GM12878 (cell line): Measurements from ENCODE around the gene RPL3. TPM values are rescaled to one million over a fixed set of nuclear protein-coding genes. Genes with fewer than 3 reads are reported as not detected.

Experiments
- ATAC-seq: fragments of 200-7000 bp; cut with Tn5 transposase; 3 replicates; pipeline ENCODE4 v1.9.1; 2020; ENCODE audit warnings: mild to moderate bottlenecking, moderate library complexity
- BruUV-seq: library from RNA; stranded (reverse); fragments of 400-500 nt; replicated peaks from 2 replicates; lab custom pipeline; 2021; lab: Mats Ljungman, UMichigan
- CTCF ChIA-PET: fragments of 300-600 bp; sonication (Branson Sonifier 250); formaldehyde crosslinking; extraction: SDS; loops from one replicate; lab custom pipeline; 2021; ENCODE audit warnings: inconsistent platforms; lab: Yijun Ruan, JAX
- POLR2A ChIA-PET: fragments of 350-600 bp; formaldehyde crosslinking; extraction: SDS; loops from one replicate; lab custom pipeline; 2021; ENCODE audit warnings: inconsistent platforms; lab: Charles Lee
- RAD21 ChIA-PET: fragments of 300-600 bp; sonication (Branson Sonifier 250); formaldehyde crosslinking; loops from one replicate; lab custom pipeline; 2023; ENCODE audit warnings: antibody characterized with exemption; ENCODE audit not compliant: unreplicated experiment; lab: Charles Lee
- SMC1A ChIA-PET: fragments of 300-600 bp; sonication (Branson Sonifier 250); formaldehyde crosslinking; loops from one replicate; lab custom pipeline; 2023; ENCODE audit not compliant: unreplicated experiment, uncharacterized antibody; lab: Charles Lee
- DNase-seq: peaks from one replicate; pipeline ENCODE4 v3.0.0-alpha.2; 2011; ENCODE audit warnings: low read depth, low spot score
- FAIRE-seq: peaks from 3 replicates; lab custom pipeline; 2011; peaks lifted over from hg19 to GRCh38; lab: Jason Lieb, UNC
- H2AFZ ChIP-seq: 2 replicates; pipeline ENCODE4 v1.6.0; 2011; ENCODE audit warnings: low read depth, low read length, control low read depth; ENCODE audit not compliant: control insufficient read depth
- H3K27ac ChIP-seq: 2 replicates; pipeline ENCODE4 v1.5.1; 2011; ENCODE audit warnings: control low read depth; ENCODE audit not compliant: control insufficient read depth, insufficient read depth
- H3K27me3 ChIP-seq, 2 experiments: replicated peaks in 1 of 2; 2 replicates each; pipeline versions ENCODE4 v1.6.0 to v1.6.1; 2011; ENCODE audit warnings: low read length in 1 of 2; ENCODE audit not compliant: control insufficient read depth in 2 of 2, insufficient read depth in 2 of 2
- H3K36me3 ChIP-seq, 2 experiments: 2 replicates each; pipeline ENCODE4 v1.5.1; 2011; ENCODE audit warnings: low read length in 1 of 2; ENCODE audit not compliant: control insufficient read depth in 2 of 2, insufficient read depth in 2 of 2
- H3K4me1 ChIP-seq: 2 replicates; pipeline ENCODE4 v1.6.1; 2011; ENCODE audit warnings: mild to moderate bottlenecking, low read length, moderate library complexity, mixed read lengths; ENCODE audit not compliant: control insufficient read depth, insufficient read depth
- H3K4me2 ChIP-seq: 2 replicates; pipeline ENCODE4 v1.6.0; 2011; ENCODE audit warnings: control low read depth; ENCODE audit not compliant: control insufficient read depth, insufficient read depth
- H3K4me3 ChIP-seq: fragments of 200-600 bp; sonication (generic); 2 replicates; pipeline ENCODE4 v1.5.1; 2016
- H3K79me2 ChIP-seq: 2 replicates; pipeline ENCODE4 v1.6.0; 2011; ENCODE audit warnings: low read length; ENCODE audit not compliant: control insufficient read depth, insufficient read depth
- H3K9ac ChIP-seq: 2 replicates; pipeline ENCODE4 v1.8.0; 2011; ENCODE audit warnings: low read length, control low read depth, mixed read lengths; ENCODE audit not compliant: control insufficient read depth, insufficient read depth
- H3K9me3 ChIP-seq: replicated peaks from 3 replicates; pipeline ENCODE4 v1.5.1; 2011; ENCODE audit warnings: mild to moderate bottlenecking, low read length; ENCODE audit not compliant: control insufficient read depth, insufficient read depth
- H4K20me1 ChIP-seq: 2 replicates; pipeline ENCODE4 v1.6.0; 2011; ENCODE audit not compliant: control insufficient read depth, insufficient read depth
- CHD1 ChIP-seq: IDR thresholded peaks from 2 replicates; pipeline ENCODE4 v1.6.1; 2012; ENCODE audit warnings: low read depth, low read length, improper control_type of control experiment
- CHD4 ChIP-seq: fragments of 200-600 bp; sonication (generic); IDR thresholded peaks from 2 replicates; pipeline ENCODE4 v1.6.1; 2016; ENCODE audit warnings: mild to moderate bottlenecking
- HCFC1 ChIP-seq: fragments of 150-350 bp; IDR thresholded peaks from 2 replicates; pipeline ENCODE4 v1.6.1; 2014; ENCODE audit warnings: low read length
- KAT2A ChIP-seq: conservative IDR thresholded peaks from 2 replicates; pipeline ENCODE4 v1.6.1; 2011; ENCODE audit warnings: low read depth, low read length; ENCODE audit not compliant: control insufficient read depth
- NFYB ChIP-seq: IDR thresholded peaks from 2 replicates; pipeline ENCODE4 v1.6.1; 2011; ENCODE audit warnings: low read depth, mild to moderate bottlenecking, low read length, improper control_type of control experiment, moderate library complexity; ENCODE audit not compliant: insufficient read depth
- POLR2AphosphoS5 ChIP-seq: IDR thresholded peaks from 2 replicates; pipeline ENCODE4 v1.6.1; 2011; ENCODE audit warnings: mild to moderate bottlenecking, low read length, inconsistent platforms
- RFX5 ChIP-seq: IDR thresholded peaks from 2 replicates; pipeline ENCODE4 v1.6.1; 2011; ENCODE audit warnings: low read depth, low read length, improper control_type of control experiment
- SP1 ChIP-seq: IDR thresholded peaks from one replicate; pipeline ENCODE4 v1.6.1; 2011; ENCODE audit warnings: low read depth, low read length
- SREBF1 ChIP-seq: IDR thresholded peaks from 2 replicates; pipeline ENCODE4 v1.6.1; 2012; ENCODE audit warnings: mild to moderate bottlenecking, low read length
- WGBS: methylation state at CpG from one replicate; pipeline ENCODE4 v1.1.6; 2016; ENCODE audit warnings: low lambda C conversion rate; ENCODE audit not compliant: insufficient replicate concordance, insufficient coverage; ENCODE audit errors: missing lambda C conversion rate; 5-methylcytosine and 5-hydroxymethylcytosine counted together
- in situ Hi-C: fragments of 300-500 bp; cut with MboI; formaldehyde crosslinking; loops from 9 replicates; pipeline ENCODE4 v1.14.3; 2018; ENCODE audit warnings: mixed read lengths
- intact Hi-C: fragments of 100-400 bp; cut with micrococcal nuclease; formaldehyde crosslinking; loops from one replicate; pipeline ENCODE4 v1.14.2; 2022; ENCODE audit not compliant: unreplicated experiment
- polyA plus RNA-seq, 11 experiments: library from polyadenylated mRNA; depleted of rRNA in 4 of 11; unstranded in 6 of 11; stranded (reverse) in 5 of 11; fragments of >200 nt; fragmentation: Nextera tagmentation in 4 of 11; fragmentation: Illumina TruSeq in 1 of 11; extraction: Ambion mirVana in 4 of 11; extraction: Trizol in 1 of 11; gene quantifications; 1 replicate in 1 of 11; 2 replicates in 10 of 11; pipeline versions ENCODE4 v1.2.1 to v1.2.3, GENCODE V29; 2011 to 2016; ENCODE audit warnings: inconsistent platforms in 2 of 11, missing spikeins in 2 of 11, low read depth in 1 of 11
- total RNA-seq, 4 experiments: library from RNA; depleted of rRNA in 3 of 4; stranded (reverse); fragments of >200 nt in 3 of 4; fragmentation: Illumina TruSeq in 1 of 4; extraction: Trizol in 1 of 4; gene quantifications; 2 replicates each; pipeline versions ENCODE4 v1.2.1 to v1.2.3, GENCODE V29; 2013 to 2021
- TF ChIP-seq, protein P1 (sequence below): fragments of 450-650 bp; IDR thresholded peaks from 2 replicates; pipeline ENCODE4 v1.6.1; 2016; ENCODE audit warnings: mild to moderate bottlenecking
- TF ChIP-seq, protein P2 (sequence below): fragments of 450-650 bp; IDR thresholded peaks from 2 replicates; pipeline ENCODE4 v1.6.1; 2018; ENCODE audit warnings: mild to moderate bottlenecking, low read depth, moderate library complexity; ENCODE audit not compliant: partially characterized antibody
- TF ChIP-seq, protein P3 (sequence below): fragments of 450-650 bp; IDR thresholded peaks from 2 replicates; pipeline ENCODE4 v1.6.1; 2017; ENCODE audit warnings: mild to moderate bottlenecking, moderate library complexity
- TF ChIP-seq, protein P4 (sequence below): fragments of 450-650 bp; IDR thresholded peaks from 2 replicates; pipeline ENCODE4 v1.6.1; 2018; ENCODE audit warnings: borderline replicate concordance, mild to moderate bottlenecking; ENCODE audit not compliant: partially characterized antibody

RPL3 gene
- total and polyA plus RNA-seq, 10 of the 15 experiments (the other 5 are each of a cell fraction or from before 2014, with no cell fraction given) = 1,534 to 6,791 (median 3,992) TPM

DNA sequence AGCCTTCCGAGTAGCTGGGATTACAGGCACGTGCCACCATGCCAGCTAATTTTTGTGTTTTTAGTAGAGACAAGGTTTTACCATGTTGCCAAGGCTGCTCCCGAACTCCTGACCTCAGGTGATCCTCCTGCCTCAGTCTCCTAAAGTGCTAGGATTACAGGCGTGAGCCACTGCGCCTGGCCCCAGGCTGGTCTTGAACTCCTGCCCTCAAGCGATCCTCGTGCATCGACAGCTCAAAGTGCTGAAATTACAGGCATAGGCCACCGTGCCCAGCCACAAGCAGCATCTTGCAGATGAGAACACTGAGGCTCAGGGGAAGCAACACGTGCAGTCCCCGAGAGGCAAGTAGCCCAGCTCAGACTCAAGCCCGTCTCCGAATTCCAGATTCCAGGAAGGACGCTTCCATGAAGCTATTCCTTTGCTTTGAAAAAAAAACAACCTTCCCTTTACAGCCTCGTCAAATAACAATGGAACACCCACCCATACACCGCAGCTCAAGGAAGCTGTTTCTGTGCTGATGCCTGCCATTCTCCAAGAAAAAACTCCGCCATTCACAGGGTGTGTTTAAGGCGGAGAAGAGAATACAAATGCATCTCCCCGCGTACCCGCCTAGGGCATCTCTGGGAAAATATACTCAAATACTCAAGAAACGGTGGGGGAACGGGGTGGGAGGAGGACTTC is 40.1 kb downstream of the RPL3 start:
- Histone ChIP-seq H4K20me1 (no peaks in the 10 kb centered on the region), H2AFZ (no peak overlapping the region), H3K79me2 (no peaks in the 10 kb centered on the region), H3K4me3 (no peak overlapping the region), H3K9ac (no peak overlapping the region), H3K27ac (no peak overlapping the region), H3K4me2 (no peak overlapping the region), H3K9me3 (no peaks in the 10 kb centered on the region; the same call in 2 of the 3 replicates), H3K27me3 (no peaks in the 10 kb centered on the region; a peak in 1 of 4 replicates), H3K4me1 (peaks cover 4% of the 10 kb centered on the region; the same call in 1 of the 2 replicates), H3K36me3 (no peaks in the 10 kb centered on the region)
- ChIA-PET POLR2A (no interaction called here), SMC1A (no interaction called here), RAD21 (no interaction called here), CTCF (interaction anchor here (0.8 kb wide), 1 partner anchor 37 kb away, joined by 3 read pairs; no protein-coding TSS in a partner anchor)
- no TSS peak for BruUV-seq
- FAIRE-seq (no peak), ATAC-seq (no peak), DNase-seq (no peak)
- in situ Hi-C loops (no loop called here), intact Hi-C loops (no loop called here)
- 41% methylated on average over 23 of the region's 23 CpGs for WGBS
- TF ChIP-seq SP1 (no peak), SREBF1 (no peak), HCFC1 (no peak), NFYB (no peak), CHD4 (no peak), RFX5 (no peak), POLR2AphosphoS5 (no peak), KAT2A (no peak), CHD1 (no peak)
- TF ChIP-seq, protein P1, sequence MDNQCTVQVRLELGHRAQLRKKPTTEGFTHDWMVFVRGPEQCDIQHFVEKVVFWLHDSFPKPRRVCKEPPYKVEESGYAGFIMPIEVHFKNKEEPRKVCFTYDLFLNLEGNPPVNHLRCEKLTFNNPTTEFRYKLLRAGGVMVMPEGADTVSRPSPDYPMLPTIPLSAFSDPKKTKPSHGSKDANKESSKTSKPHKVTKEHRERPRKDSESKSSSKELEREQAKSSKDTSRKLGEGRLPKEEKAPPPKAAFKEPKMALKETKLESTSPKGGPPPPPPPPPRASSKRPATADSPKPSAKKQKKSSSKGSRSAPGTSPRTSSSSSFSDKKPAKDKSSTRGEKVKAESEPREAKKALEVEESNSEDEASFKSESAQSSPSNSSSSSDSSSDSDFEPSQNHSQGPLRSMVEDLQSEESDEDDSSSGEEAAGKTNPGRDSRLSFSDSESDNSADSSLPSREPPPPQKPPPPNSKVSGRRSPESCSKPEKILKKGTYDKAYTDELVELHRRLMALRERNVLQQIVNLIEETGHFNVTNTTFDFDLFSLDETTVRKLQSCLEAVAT = no peak
- TF ChIP-seq, protein P2, sequence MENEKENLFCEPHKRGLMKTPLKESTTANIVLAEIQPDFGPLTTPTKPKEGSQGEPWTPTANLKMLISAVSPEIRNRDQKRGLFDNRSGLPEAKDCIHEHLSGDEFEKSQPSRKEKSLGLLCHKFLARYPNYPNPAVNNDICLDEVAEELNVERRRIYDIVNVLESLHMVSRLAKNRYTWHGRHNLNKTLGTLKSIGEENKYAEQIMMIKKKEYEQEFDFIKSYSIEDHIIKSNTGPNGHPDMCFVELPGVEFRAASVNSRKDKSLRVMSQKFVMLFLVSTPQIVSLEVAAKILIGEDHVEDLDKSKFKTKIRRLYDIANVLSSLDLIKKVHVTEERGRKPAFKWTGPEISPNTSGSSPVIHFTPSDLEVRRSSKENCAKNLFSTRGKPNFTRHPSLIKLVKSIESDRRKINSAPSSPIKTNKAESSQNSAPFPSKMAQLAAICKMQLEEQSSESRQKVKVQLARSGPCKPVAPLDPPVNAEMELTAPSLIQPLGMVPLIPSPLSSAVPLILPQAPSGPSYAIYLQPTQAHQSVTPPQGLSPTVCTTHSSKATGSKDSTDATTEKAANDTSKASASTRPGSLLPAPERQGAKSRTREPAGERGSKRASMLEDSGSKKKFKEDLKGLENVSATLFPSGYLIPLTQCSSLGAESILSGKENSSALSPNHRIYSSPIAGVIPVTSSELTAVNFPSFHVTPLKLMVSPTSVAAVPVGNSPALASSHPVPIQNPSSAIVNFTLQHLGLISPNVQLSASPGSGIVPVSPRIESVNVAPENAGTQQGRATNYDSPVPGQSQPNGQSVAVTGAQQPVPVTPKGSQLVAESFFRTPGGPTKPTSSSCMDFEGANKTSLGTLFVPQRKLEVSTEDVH = no peak
- TF ChIP-seq, protein P3, sequence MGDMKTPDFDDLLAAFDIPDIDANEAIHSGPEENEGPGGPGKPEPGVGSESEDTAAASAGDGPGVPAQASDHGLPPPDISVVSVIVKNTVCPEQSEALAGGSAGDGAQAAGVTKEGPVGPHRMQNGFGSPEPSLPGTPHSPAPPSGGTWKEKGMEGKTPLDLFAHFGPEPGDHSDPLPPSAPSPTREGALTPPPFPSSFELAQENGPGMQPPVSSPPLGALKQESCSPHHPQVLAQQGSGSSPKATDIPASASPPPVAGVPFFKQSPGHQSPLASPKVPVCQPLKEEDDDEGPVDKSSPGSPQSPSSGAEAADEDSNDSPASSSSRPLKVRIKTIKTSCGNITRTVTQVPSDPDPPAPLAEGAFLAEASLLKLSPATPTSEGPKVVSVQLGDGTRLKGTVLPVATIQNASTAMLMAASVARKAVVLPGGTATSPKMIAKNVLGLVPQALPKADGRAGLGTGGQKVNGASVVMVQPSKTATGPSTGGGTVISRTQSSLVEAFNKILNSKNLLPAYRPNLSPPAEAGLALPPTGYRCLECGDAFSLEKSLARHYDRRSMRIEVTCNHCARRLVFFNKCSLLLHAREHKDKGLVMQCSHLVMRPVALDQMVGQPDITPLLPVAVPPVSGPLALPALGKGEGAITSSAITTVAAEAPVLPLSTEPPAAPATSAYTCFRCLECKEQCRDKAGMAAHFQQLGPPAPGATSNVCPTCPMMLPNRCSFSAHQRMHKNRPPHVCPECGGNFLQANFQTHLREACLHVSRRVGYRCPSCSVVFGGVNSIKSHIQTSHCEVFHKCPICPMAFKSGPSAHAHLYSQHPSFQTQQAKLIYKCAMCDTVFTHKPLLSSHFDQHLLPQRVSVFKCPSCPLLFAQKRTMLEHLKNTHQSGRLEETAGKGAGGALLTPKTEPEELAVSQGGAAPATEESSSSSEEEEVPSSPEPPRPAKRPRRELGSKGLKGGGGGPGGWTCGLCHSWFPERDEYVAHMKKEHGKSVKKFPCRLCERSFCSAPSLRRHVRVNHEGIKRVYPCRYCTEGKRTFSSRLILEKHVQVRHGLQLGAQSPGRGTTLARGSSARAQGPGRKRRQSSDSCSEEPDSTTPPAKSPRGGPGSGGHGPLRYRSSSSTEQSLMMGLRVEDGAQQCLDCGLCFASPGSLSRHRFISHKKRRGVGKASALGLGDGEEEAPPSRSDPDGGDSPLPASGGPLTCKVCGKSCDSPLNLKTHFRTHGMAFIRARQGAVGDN = no peak
- TF ChIP-seq, protein P4, sequence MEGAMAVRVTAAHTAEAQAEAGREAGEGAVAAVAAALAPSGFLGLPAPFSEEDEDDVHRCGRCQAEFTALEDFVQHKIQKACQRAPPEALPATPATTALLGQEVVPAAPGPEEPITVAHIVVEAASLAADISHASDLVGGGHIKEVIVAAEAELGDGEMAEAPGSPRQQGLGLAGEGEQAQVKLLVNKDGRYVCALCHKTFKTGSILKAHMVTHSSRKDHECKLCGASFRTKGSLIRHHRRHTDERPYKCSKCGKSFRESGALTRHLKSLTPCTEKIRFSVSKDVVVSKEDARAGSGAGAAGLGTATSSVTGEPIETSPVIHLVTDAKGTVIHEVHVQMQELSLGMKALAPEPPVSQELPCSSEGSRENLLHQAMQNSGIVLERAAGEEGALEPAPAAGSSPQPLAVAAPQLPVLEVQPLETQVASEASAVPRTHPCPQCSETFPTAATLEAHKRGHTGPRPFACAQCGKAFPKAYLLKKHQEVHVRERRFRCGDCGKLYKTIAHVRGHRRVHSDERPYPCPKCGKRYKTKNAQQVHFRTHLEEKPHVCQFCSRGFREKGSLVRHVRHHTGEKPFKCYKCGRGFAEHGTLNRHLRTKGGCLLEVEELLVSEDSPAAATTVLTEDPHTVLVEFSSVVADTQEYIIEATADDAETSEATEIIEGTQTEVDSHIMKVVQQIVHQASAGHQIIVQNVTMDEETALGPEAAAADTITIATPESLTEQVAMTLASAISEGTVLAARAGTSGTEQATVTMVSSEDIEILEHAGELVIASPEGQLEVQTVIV = no peak
